ENCODE results near the gene SRSF1.

- TF ChIP-seq CTCF (IDR thresholded peaks at IDR 0.05) (no peak), POLR2A (IDR thresholded peaks at IDR 0.05; ENCODE audit: low read depth) (no peak), POLR2AphosphoS5 (IDR thresholded peaks at IDR 0.05) (no peak)
Measured at GRCh38 chr17:57962279-57963148, 44.5 kb downstream of the SRSF1 start.

Data from esophagus muscularis mucosa (tissue), 3 donors.